GM18520 (cell line): ENCODE measurements around the gene USP7.
"Not testable (repeated sequence)": the region's sequence is repeated elsewhere in the genome, so short reads cannot be mapped to it uniquely, and the experiment has no call there.

Experiments
- ATAC-seq: cut with Tn5 transposase; IDR thresholded peaks from one replicate; pipeline ENCODE4 v1.9.1; 2021; ENCODE audit not compliant: unreplicated experiment

The USP7 gene

GRCh38 chr16:8928467-8928957, 35.2 kb downstream of the USP7 start:
- no peak for ATAC-seq

GRCh38 chr16:8926827-8927226, 36.9 kb downstream of the USP7 start:
- no peak for ATAC-seq

DNA sequence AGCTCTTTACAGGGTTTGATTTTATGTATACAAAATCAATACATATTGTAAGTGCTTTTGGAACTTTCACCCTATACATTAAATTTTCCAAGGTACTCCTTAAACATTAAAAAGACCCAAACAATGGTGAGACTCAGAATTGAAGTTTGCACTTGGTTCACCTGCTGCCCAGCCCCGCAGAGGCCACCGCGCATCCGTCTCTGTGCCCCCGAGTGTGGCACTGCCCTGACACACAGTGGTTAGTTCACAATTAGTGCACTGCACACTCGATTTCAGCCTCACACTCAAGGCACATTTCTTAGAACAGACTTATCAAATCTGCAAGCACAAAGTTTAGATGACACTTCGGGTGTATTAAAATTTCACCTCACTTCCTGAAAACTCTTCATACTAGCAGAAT, 38.3 kb downstream of the USP7 start:
- no peak for ATAC-seq

DNA sequence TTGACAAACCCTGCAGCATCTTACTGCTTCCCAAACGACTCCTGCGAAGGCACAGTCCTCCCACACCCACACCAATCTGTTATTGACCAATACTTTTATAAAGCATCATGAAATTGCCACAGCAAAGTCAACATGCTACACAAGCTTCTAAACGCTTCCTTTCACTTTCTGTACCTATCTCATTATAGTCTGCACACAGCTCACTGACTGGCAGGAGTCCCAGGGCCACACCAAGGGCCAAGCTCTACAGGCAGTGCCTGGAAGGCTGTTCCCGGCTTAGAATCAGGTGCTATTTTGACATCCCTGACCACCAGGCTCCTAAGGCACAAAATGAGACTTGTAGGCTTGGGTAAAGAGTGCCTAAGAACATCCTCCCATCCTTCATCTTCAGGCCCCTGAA, 39.5 kb downstream of the USP7 start:
- ATAC-seq: no peak

DNA sequence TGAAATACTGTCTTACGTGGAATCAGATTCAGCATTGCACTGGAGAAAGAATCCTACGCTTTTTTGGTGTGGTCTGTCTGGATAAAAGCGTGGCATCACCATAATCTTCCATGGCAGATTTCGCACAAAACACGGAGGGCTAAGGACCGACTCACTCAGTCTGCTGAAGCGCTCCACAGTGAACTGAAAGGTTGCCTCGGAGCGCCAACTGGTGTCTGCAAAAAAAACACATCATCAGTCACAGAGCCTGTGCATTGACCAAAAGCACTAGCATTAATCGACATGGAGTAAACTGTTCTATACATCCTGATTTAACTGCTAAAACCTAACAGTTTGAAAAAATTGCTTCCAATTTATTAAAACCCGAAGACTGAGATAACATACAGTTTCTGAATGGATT, 40.5 kb downstream of the USP7 start:
- ATAC-seq: no peak

DNA sequence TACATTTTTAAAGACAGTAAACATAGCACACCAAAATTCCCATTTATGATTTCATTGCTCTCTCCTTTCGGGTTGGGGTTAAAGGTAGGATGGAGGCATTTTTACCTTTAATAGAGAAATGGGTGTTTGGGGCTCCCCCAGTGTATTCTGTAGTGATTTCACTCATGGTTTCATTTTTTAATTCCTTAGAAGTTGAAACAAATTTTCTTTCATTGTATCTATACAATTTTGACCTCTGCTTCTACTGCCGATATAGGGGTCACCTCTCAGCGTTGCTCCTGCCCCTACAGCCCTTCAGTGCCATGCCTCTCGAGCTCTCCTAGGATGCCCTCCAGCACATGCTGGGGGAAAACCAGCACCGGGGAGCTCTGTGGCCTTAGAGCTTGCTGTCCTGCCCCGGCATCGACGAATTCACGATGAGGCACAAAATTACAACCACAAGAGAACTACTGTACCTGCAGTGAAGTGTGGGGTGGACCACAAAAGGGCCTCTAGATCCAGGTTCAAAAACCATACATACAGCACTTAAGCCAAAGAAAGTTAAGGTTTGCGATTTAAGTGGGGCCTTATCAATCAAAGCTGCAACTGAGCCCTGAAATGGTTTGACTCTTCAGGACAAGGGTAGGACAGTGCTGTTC, 42.2 kb downstream of the USP7 start:
- ATAC-seq: no peak

DNA sequence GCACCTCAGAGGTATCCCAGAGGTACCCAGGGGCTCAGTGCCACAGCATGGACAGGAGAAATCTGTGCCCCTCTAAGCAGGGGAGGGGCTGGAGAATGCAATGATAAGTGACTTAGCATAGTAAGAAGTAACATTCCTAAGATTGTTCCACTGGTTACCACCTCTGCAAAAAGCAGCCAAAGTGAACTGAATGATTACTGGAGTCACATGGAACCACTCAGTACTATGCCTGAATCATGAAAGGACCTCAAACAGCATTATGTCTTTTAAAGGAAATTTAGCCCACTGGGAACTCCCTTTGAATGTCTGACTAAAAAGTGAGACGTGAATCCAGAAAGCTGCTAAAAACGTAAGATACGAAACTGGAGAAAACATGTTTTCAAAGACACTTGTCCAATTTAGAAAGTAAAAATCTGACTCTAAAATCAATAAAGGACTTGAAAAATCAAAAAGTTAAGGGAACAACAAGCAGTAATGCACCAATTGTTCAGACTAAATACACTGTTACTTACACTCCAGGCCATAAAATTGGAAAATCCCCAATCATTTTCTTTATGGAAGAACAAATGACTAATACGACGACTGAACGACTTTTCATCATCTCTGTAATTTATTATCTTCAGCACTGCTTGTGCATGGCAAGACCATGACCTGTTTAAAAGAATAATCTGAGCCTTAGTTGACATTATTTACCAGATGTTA, 42.9 kb downstream of the USP7 start:
- ATAC-seq: no peak

GRCh38 chr16:8919934-8920462, 43.7 kb downstream of the USP7 start:
- no peak for ATAC-seq

GRCh38 chr16:8919089-8919933, 44.4 kb downstream of the USP7 start:
- ATAC-seq: no peak

GRCh38 chr16:8917336-8917735, 46.4 kb downstream of the USP7 start:
- ATAC-seq: not testable (repeated sequence)

- ATAC-seq: no peak
Measured at GRCh38 chr16:8916541-8917225, 47.0 kb downstream of the USP7 start.

GRCh38 chr16:8915722-8916301, 47.9 kb downstream of the USP7 start:
- ATAC-seq: no peak

DNA sequence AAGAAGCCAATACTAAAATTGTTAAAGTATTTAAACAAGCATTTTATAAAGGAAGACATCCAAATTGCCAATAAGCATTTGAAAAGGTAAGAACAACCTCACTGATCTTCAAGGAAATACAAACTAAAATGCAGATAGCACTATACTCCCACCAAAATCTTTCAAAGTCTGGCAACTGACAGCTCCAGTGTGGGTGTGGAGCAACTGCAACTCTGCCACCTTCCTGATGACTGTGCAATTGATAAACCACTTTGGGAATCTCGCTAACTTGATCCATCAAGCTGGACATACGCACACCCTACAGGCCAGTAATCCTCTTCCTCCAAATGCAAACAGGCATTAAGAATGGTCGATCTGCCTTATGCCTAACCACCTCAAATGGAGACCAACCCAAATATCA, 49.6 kb downstream of the USP7 start:
- no peak for ATAC-seq

GRCh38 chr16:8912793-8913192, 50.9 kb downstream of the USP7 start:
- ATAC-seq: no peak

GRCh38 chr16:8910811-8911210, 52.9 kb downstream of the USP7 start:
- no peak for ATAC-seq

DNA sequence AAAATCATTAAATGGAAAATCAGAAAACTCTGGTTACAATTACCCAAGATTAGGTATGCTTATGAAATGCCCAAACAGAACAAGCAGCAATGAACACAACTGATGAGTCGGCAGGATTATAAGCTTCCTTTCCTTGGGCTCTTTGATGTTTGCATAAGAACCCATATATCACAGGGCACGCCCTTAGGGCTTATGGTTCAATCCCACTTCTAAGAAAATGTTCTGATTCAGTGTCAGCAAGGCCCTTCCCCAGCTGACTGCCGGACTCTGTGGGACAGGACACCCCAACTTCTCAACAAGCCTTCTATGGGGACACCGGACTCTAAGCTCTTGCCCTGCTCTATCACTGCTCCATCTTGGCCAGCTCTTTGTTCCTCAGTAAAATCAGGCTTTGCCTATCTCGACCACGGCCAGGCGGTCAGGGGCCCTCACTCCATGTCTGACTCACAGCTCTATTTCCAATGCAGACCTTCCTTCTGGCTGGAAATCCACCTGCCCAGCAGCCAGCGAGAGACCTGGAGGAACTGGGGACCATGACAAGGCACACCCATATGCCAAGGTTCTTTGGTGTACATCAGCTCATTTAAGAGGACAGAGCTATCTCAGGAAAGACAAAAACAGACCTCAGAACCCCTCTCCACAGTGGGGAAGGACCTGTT, 54.8 kb downstream of the USP7 start:
- no peak for ATAC-seq

- ATAC-seq: no peak
Measured at GRCh38 chr16:8907096-8907495, 56.6 kb downstream of the USP7 start.

- ATAC-seq: no peak
Measured at GRCh38 chr16:8905795-8906591, 57.7 kb downstream of the USP7 start.

- no peak for ATAC-seq
Measured at GRCh38 chr16:8905168-8905762, 58.4 kb downstream of the USP7 start.
